HG03280 (cell line): ENCODE measurements around the gene SLC25A43.
"Not testable (repeated sequence)": the region's sequence is repeated elsewhere in the genome, so short reads cannot be mapped to it uniquely, and the experiment has no call there.

ENCODE experiments used
- ATAC-seq: cut with Tn5 transposase; IDR thresholded peaks from one replicate; pipeline ENCODE4 v1.9.1; 2021; ENCODE audit warnings: mild to moderate bottlenecking, moderate library complexity; ENCODE audit not compliant: unreplicated experiment

SLC25A43 gene

GRCh38 chrX:119398974-119399771, at the start of gene SLC25A43:
Gene SLC25A43, plus strand, starts transcription at chrX:119399336. Its CDS starts 68 bp downstream, at chrX:119399404.
- ATAC-seq, result peak; percentile 90

- ATAC-seq, result no peak
Observed at GRCh38 chrX:119359618-119360382, 39.3 kb upstream of the SLC25A43 start.

GRCh38 chrX:119361451-119361850, 37.7 kb upstream of the SLC25A43 start:
- ATAC-seq, result not testable (repeated sequence)

GRCh38 chrX:119362074-119362473, 37.1 kb upstream of the SLC25A43 start:
- not testable (repeated sequence) for ATAC-seq

GRCh38 chrX:119363391-119363790, 35.7 kb upstream of the SLC25A43 start:
- no peak for ATAC-seq

- not testable (repeated sequence) for ATAC-seq
Observed at GRCh38 chrX:119371861-119372260, 27.3 kb upstream of the SLC25A43 start.

- ATAC-seq, result no peak
Observed at GRCh38 chrX:119374736-119375135, 24.4 kb upstream of the SLC25A43 start.

GRCh38 chrX:119375561-119375960, 23.6 kb upstream of the SLC25A43 start:
- no peak for ATAC-seq

GRCh38 chrX:119376312-119376711, 22.8 kb upstream of the SLC25A43 start:
- ATAC-seq, result no peak

GRCh38 chrX:119381349-119381944, 17.7 kb upstream of the SLC25A43 start:
- no peak for ATAC-seq

GRCh38 chrX:119382606-119383005, 16.5 kb upstream of the SLC25A43 start:
- no peak for ATAC-seq

GRCh38 chrX:119386685-119387084, 12.5 kb upstream of the SLC25A43 start:
- ATAC-seq, result not testable (repeated sequence)

GRCh38 chrX:119387426-119387825, 11.7 kb upstream of the SLC25A43 start:
- ATAC-seq, result not testable (repeated sequence)

- no peak for ATAC-seq
Observed at GRCh38 chrX:119389214-119389613, 9.9 kb upstream of the SLC25A43 start.

GRCh38 chrX:119389871-119390501, 9.2 kb upstream of the SLC25A43 start:
- ATAC-seq, result no peak

- no peak for ATAC-seq
Observed at GRCh38 chrX:119391279-119391678, 7.9 kb upstream of the SLC25A43 start.

- ATAC-seq, result no peak
Observed at GRCh38 chrX:119393144-119393543, 6.0 kb upstream of the SLC25A43 start.

GRCh38 chrX:119398587-119398973, 556 bp upstream of the SLC25A43 start:
- ATAC-seq, result peak; percentile 12

- ATAC-seq, result no peak
Observed at GRCh38 chrX:119399772-119400101, 601 bp downstream of the SLC25A43 start.

GRCh38 chrX:119401569-119401968, 2.4 kb downstream of the SLC25A43 start:
- no peak for ATAC-seq

GRCh38 chrX:119402588-119402987, 3.5 kb downstream of the SLC25A43 start:
- ATAC-seq, result no peak
